Neural cell (in vitro differentiated cells): Measurements from ENCODE around the gene TTC9B. TPM values are rescaled to one million over a fixed set of nuclear protein-coding genes. Genes with fewer than 3 reads are reported as not detected.
"Not testable (repeated sequence)": the region's sequence is repeated elsewhere in the genome, so short reads cannot be mapped to it uniquely, and the experiment has no call there.

ENCODE experiments used
- H2AFZ ChIP-seq: fragments of 200-600, 300-800 bp; sonication (generic), shearing (Covaris generic); 2 replicates; pipeline ENCODE4 v1.6.0; 2014; ENCODE audit warnings: low read depth, mild to moderate bottlenecking, antibody characterized with exemption, low read length, moderate library complexity
- H3F3A ChIP-seq: fragments of 200-600 bp; shearing (Covaris generic); 2 replicates; pipeline ENCODE4 v1.6.1; 2016; ENCODE audit warnings: mild to moderate bottlenecking, moderate library complexity, mixed read lengths, antibody characterized with exemption, low read length; ENCODE audit not compliant: insufficient read depth, poor library complexity, severe bottlenecking
- H3K27ac ChIP-seq: fragments of 200-600, 300-800 bp; sonication (generic), shearing (Covaris generic); 2 replicates; pipeline ENCODE4 v1.5.1; 2014; ENCODE audit warnings: mild to moderate bottlenecking, low read length, moderate library complexity
- H3K27me3 ChIP-seq: fragments of 300-800, 200-600 bp; sonication (generic), shearing (Covaris generic); 2 replicates; pipeline ENCODE4 v1.6.0; 2014; ENCODE audit warnings: mild to moderate bottlenecking, low read depth, low read length, moderate library complexity; ENCODE audit not compliant: insufficient read depth
- H3K36me3 ChIP-seq: fragments of 300-800, 200-600 bp; sonication (generic), shearing (Covaris generic); 2 replicates; pipeline ENCODE4 v1.5.1; 2014; ENCODE audit warnings: mild to moderate bottlenecking, antibody characterized with exemption, low read length, moderate library complexity; ENCODE audit not compliant: insufficient read depth
- H3K4me2 ChIP-seq: fragments of 300-800, 200-600 bp; sonication (generic), shearing (Covaris generic); 2 replicates; pipeline ENCODE4 v1.6.0; 2014; ENCODE audit warnings: mild to moderate bottlenecking, low read length
- H3K4me3 ChIP-seq: fragments of 300-800, 200-600 bp; sonication (generic), shearing (Covaris generic); 2 replicates; pipeline ENCODE4 v1.5.1; 2014; ENCODE audit warnings: mild to moderate bottlenecking, low read length, moderate library complexity
- H3K79me2 ChIP-seq: fragments of 200-600 bp; shearing (Covaris generic); replicated peaks from 2 replicates; pipeline ENCODE4 v1.6.0; 2014; ENCODE audit warnings: mild to moderate bottlenecking, low read length, moderate library complexity; ENCODE audit not compliant: insufficient read depth
- H3K9ac ChIP-seq: fragments of 300-800, 200-600 bp; sonication (generic), shearing (Covaris generic); 2 replicates; pipeline ENCODE4 v1.6.1; 2016; ENCODE audit warnings: mild to moderate bottlenecking, low read length, mixed read lengths
- H3K9me2 ChIP-seq: fragments of 200-600 bp; shearing (Covaris generic); 2 replicates; pipeline ENCODE4 v1.6.1; 2016; ENCODE audit warnings: mild to moderate bottlenecking, low read length, mixed read lengths; ENCODE audit not compliant: insufficient read depth
- H3K9me3 ChIP-seq: fragments of 200-600, 300-800 bp; sonication (generic), shearing (Covaris generic); 2 replicates; pipeline ENCODE4 v1.6.1; 2016; ENCODE audit warnings: mild to moderate bottlenecking, mixed run types, low read length, moderate library complexity, mixed read lengths
- H4K20me1 ChIP-seq: fragments of 200-600 bp; shearing (Covaris generic); 2 replicates; pipeline ENCODE4 v1.6.1; 2016; ENCODE audit warnings: mild to moderate bottlenecking, mixed run types; ENCODE audit not compliant: insufficient read depth
- polyA plus RNA-seq: library from polyadenylated mRNA; depleted of rRNA; stranded (reverse); fragments of >200 nt; gene quantifications from 2 replicates; pipeline ENCODE4 v1.2.3, GENCODE V29; 2014

TTC9B gene
- polyA plus RNA-seq, 1 donor from 2014 or later = 111 TPM

DNA sequence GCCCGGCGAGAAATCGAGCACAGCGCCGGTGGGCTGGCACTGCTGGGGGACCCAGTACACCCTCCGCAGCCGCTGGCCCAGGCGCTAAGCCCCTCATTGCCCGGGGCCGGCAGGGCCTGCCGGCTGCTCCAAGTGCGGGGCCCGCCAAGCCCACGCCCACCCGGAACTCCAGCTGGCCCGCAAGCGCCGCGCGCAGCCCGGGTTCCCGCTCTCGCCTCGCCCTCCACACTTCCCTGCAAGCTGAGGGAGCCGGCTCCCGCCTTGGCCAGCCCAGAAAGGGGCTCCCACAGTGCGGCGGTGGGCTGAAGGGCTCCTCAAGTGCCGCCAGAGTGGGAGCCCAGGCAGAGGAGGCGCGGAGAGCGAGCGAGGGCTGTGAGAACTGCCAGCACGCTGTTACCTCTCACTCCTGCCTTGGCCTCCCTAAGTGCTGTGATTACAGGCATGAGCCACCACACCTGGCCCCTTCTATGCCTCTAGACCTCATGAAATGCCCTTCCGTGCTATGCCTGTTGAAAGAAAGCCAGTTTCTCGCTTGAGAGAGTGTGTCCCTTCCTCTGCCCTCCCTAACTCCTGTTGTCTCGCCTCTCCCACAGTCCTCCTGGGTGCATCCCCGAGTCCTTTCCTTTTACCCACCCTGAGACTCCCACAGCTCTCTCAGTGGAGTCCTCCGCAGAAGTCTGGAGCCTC is 47.7 kb downstream of the TTC9B start:
- H3K36me3 ChIP-seq, H3K4me2 ChIP-seq, H3K9ac ChIP-seq, H3K4me3 ChIP-seq, H3K9me2 ChIP-seq, H3K27me3 ChIP-seq, H3K9me3 ChIP-seq, H4K20me1 ChIP-seq, H3K27ac ChIP-seq, H3K79me2 ChIP-seq, H3F3A ChIP-seq, H2AFZ ChIP-seq: not testable (repeated sequence)

DNA sequence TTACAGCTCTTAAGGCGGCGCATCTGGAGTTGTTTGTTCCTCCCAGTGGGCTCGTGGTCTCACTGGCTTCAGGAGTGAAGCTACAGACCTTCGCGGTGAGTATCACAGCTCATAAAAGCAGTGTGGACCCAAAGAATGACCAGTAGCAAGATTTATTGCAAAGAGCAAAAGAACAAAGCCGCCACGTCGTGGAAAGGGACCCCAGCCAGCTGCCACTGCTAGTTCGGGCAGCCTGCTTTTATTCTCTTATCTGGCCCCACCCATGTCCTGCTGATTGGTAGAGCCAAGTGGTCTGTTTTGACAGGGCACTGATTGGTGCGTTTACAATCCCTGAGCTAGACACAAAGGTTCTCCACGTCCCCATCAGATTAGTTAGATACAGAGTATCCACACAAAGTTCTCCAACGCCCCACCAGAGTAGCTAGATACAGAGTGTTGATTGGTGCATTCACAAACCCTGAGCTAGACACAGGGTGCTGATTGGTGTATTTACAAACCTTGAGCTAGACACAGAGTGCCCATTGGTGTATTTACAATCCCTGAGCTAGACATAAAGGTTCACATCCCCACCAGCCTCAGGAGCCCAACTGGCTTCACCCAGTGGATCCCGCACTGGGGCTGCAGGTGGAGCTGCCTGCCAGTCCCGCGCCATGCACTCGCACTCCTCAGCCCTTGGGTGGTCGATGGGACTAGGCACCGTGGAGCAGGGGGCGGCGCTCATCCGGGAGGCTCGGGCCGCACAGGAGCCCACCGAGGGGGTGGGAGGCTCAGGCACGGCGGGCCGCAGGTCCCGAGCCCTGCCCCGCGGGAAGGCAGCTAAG is 48.5 kb downstream of the TTC9B start:
- H3K27me3 ChIP-seq, H2AFZ ChIP-seq, H3K4me2 ChIP-seq, H3F3A ChIP-seq, H3K9ac ChIP-seq, H4K20me1 ChIP-seq, H3K79me2 ChIP-seq, H3K36me3 ChIP-seq, H3K9me2 ChIP-seq, H3K4me3 ChIP-seq, H3K27ac ChIP-seq, H3K9me3 ChIP-seq: not testable (repeated sequence)

Other genes with a start within 250 kb of the TTC9B start
- 151 and 163 TPM in 2 replicates for gene PSMC4, start 247.2 kb downstream of the TTC9B start, polyA plus RNA-seq
- gene ZNF546, start 221.3 kb downstream of the TTC9B start, polyA plus RNA-seq = 4.6 and 8.0 TPM in 2 replicates
- gene ZNF780B, start 162.2 kb downstream of the TTC9B start, polyA plus RNA-seq = 28.8 and 30.8 TPM in 2 replicates
- gene ZNF780A, start 127.4 kb downstream of the TTC9B start, polyA plus RNA-seq = 7.4 and 8.4 TPM in 2 replicates
- 18.3 and 21.1 TPM in 2 replicates for gene MAP3K10, start 27.0 kb downstream of the TTC9B start, polyA plus RNA-seq
- 0.30 and 0.32 TPM in 2 replicates for gene CCNP, start 8.3 kb upstream of the TTC9B start, polyA plus RNA-seq
- 131 and 132 TPM in 2 replicates for gene AKT2, start 67.0 kb upstream of the TTC9B start, polyA plus RNA-seq
- gene C19orf47, start 130.0 kb upstream of the TTC9B start, polyA plus RNA-seq = 14.3 and 22.8 TPM in 2 replicates
- gene PLD3, start 130.3 kb upstream of the TTC9B start, polyA plus RNA-seq = 426 and 454 TPM in 2 replicates
- gene HIPK4, start 171.8 kb upstream of the TTC9B start, polyA plus RNA-seq = not detected in 2 replicates
- 0.20 and 0.36 TPM in 2 replicates for gene PRX, start 195.0 kb upstream of the TTC9B start, polyA plus RNA-seq
- gene SERTAD1, start 207.6 kb upstream of the TTC9B start, polyA plus RNA-seq = 3.3 and 5.1 TPM in 2 replicates
- gene SERTAD3, start 226.0 kb upstream of the TTC9B start, polyA plus RNA-seq = 7.6 and 9.0 TPM in 2 replicates
- gene BLVRB, start 247.4 kb upstream of the TTC9B start, polyA plus RNA-seq = 5.0 and 9.9 TPM in 2 replicates
- 10.4 and 12.7 TPM in 2 replicates for gene SPTBN4, start 248.6 kb upstream of the TTC9B start, polyA plus RNA-seq